A549 (cell line): ENCODE results near the gene AMIGO1. TPM values are rescaled to one million over a fixed set of nuclear protein-coding genes. Genes with fewer than 3 reads are reported as not detected.

Experiments
- ATAC-seq, 2 experiments: fragments of 200-7000 bp in 1 of 2; fragments of >200 bp in 1 of 2; cut with Nextera tagmentation in 1 of 2; cut with Tn5 transposase in 1 of 2; 3 replicates each; pipeline versions ENCODE4 v1.8.0 to v1.9.1; 2018 to 2020; ENCODE audit warnings: mild to moderate bottlenecking in 1 of 2, moderate library complexity in 1 of 2
- CTCF ChIA-PET: fragments of 300-600 bp; sonication (Branson Sonifier 250); formaldehyde crosslinking; extraction: SDS; loops from one replicate; lab custom pipeline; 2021; ENCODE audit warnings: antibody characterized with exemption, inconsistent platforms; lab: Yijun Ruan, JAX
- POLR2A ChIA-PET: fragments of 350-600 bp; formaldehyde crosslinking; extraction: SDS; loops from one replicate; lab custom pipeline; 2021; ENCODE audit warnings: antibody characterized with exemption, inconsistent platforms; lab: Yijun Ruan, JAX
- DNase-seq, 2 experiments: peaks; one replicate each; pipeline versions ENCODE4 v3.0.0 to v3.0.0-alpha.2; 2011 to 2016; ENCODE audit warnings: low read depth in 1 of 2, low spot score in 1 of 2
- FAIRE-seq: peaks from 2 replicates; lab custom pipeline; 2011; peaks lifted over from hg19 to GRCh38; lab: Jason Lieb, UNC
- H3K27ac ChIP-seq, 2 experiments: fragments of >200 bp; sonication (Bioruptor Twin); formaldehyde crosslinking; 3 replicates each; pipeline ENCODE4 v1.5.1; 2016 to 2017
- H3K4me1 ChIP-seq: fragments of >200 bp; sonication (Bioruptor Twin); formaldehyde crosslinking; 3 replicates; pipeline ENCODE4 v1.6.1; 2016
- H3K4me2 ChIP-seq: fragments of >200 bp; sonication (Bioruptor Twin); formaldehyde crosslinking; 3 replicates; pipeline ENCODE4 v1.6.1; 2016
- H3K4me3 ChIP-seq: fragments of >200 bp; sonication (Bioruptor Twin); formaldehyde crosslinking; 3 replicates; pipeline ENCODE4 v1.5.1; 2016
- H3K9me3 ChIP-seq: fragments of >200 bp; sonication (Bioruptor Twin); formaldehyde crosslinking; 3 replicates; pipeline ENCODE4 v1.6.1; 2016
- CBX2 ChIP-seq: fragments of 200-600 bp; sonication (generic); IDR thresholded peaks from 2 replicates; pipeline ENCODE4 v1.6.1; 2016; ENCODE audit warnings: low read depth, mild to moderate bottlenecking, borderline replicate concordance
- CBX8 ChIP-seq: fragments of 200-600 bp; sonication (generic); IDR thresholded peaks from 2 replicates; pipeline ENCODE4 v1.6.1; 2016
- EHF ChIP-seq: fragments of 250-450 bp; sonication (Bioruptor Pico); IDR thresholded peaks from 2 replicates; pipeline ENCODE4 v1.5.0; 2020; ENCODE audit warnings: mild to moderate bottlenecking
- FOSB ChIP-seq: fragments of 250-450 bp; sonication (Bioruptor Pico); IDR thresholded peaks from 2 replicates; pipeline ENCODE4 v1.5.0; 2020; ENCODE audit warnings: mild to moderate bottlenecking, moderate library complexity
- FOXS1 ChIP-seq: fragments of 250-450 bp; sonication (Bioruptor Pico); IDR thresholded peaks from 2 replicates; pipeline ENCODE4 v1.5.0; 2020; ENCODE audit warnings: mild to moderate bottlenecking, moderate library complexity
- HDAC2 ChIP-seq: fragments of 200-600 bp; sonication (generic); IDR thresholded peaks from 2 replicates; pipeline ENCODE4 v1.6.1; 2016
- HOXB5 ChIP-seq: fragments of 250-450 bp; sonication (Bioruptor Pico); IDR thresholded peaks from 2 replicates; pipeline ENCODE4 v1.5.0; 2020; ENCODE audit warnings: mild to moderate bottlenecking, moderate library complexity
- KDM5A ChIP-seq: fragments of 200-600 bp; sonication (generic); IDR thresholded peaks from 2 replicates; pipeline ENCODE4 v1.6.1; 2016; ENCODE audit warnings: antibody characterized with exemption, mild to moderate bottlenecking
- MYC ChIP-seq: IDR thresholded peaks from 2 replicates; pipeline ENCODE4 v1.6.1; 2012; ENCODE audit warnings: mild to moderate bottlenecking, inconsistent platforms, low read length, improper control_type of control experiment, borderline replicate concordance
- PBX3 ChIP-seq: IDR thresholded peaks from 2 replicates; pipeline ENCODE4 v1.6.1; 2012
- POLR2AphosphoS2 ChIP-seq: conservative IDR thresholded peaks from 2 replicates; pipeline ENCODE4 v1.6.1; 2012; ENCODE audit warnings: low read length, improper control_type of control experiment, inconsistent platforms
- RNF2 ChIP-seq: fragments of 200-600 bp; sonication (generic); IDR thresholded peaks from 2 replicates; pipeline ENCODE4 v1.6.1; 2016; ENCODE audit warnings: low read depth, mild to moderate bottlenecking, antibody characterized with exemption, moderate library complexity, borderline replicate concordance
- SREBF2 ChIP-seq: fragments of 450-650 bp; IDR thresholded peaks from 2 replicates; pipeline ENCODE4 v1.6.1; 2014; ENCODE audit warnings: mild to moderate bottlenecking, moderate library complexity
- TFCP2L1 ChIP-seq: fragments of 250-450 bp; sonication (Bioruptor Pico); IDR thresholded peaks from 2 replicates; pipeline ENCODE4 v1.5.0; 2021; ENCODE audit warnings: mild to moderate bottlenecking
- ZC3H11A ChIP-seq: fragments of 450-650 bp; IDR thresholded peaks from 2 replicates; pipeline ENCODE4 v1.6.1; 2014; ENCODE audit warnings: antibody characterized with exemption, mild to moderate bottlenecking
- WGBS: methylation state at CpG from one replicate; pipeline ENCODE4 v1.1.6; 2017; ENCODE audit errors: missing lambda C conversion rate; 5-methylcytosine and 5-hydroxymethylcytosine counted together
- polyA plus RNA-seq, 4 experiments: library from polyadenylated mRNA; depleted of rRNA in 3 of 4; stranded (reverse); fragments of >200 nt; fragmentation: RNase III in 1 of 4; extraction: RNeasy Plus Mini Kit Qiagen cat#74134 plus additional on column Dnase treatment in 1 of 4; gene quantifications; 2 replicates in 3 of 4; 3 replicates in 1 of 4; pipeline ENCODE4 v1.2.3, GENCODE V29; 2011 to 2017
- TF ChIP-seq, protein P1 (sequence below): IDR thresholded peaks from 2 replicates; pipeline ENCODE4 v1.6.1; 2012; ENCODE audit warnings: low read depth, borderline replicate concordance
- TF ChIP-seq, protein P2 (sequence below): IDR thresholded peaks from 2 replicates; pipeline ENCODE4 v1.6.1; 2012
- TF ChIP-seq, protein P3 (sequence below): fragments of 150-350 bp; IDR thresholded peaks from 2 replicates; pipeline ENCODE4 v1.6.1; 2014; ENCODE audit warnings: low read depth, mild to moderate bottlenecking, low read length
- TF ChIP-seq, protein P4 (sequence below): fragments of >200 bp; sonication (Bioruptor Twin); formaldehyde crosslinking; IDR thresholded peaks from 3 replicates; pipeline ENCODE4 v1.5.1; 2016

AMIGO1 gene
- polyA plus RNA-seq, 2 of the 4 experiments (the other 2 are of a cell fraction), result 0.43 to 1.2 TPM

DNA sequence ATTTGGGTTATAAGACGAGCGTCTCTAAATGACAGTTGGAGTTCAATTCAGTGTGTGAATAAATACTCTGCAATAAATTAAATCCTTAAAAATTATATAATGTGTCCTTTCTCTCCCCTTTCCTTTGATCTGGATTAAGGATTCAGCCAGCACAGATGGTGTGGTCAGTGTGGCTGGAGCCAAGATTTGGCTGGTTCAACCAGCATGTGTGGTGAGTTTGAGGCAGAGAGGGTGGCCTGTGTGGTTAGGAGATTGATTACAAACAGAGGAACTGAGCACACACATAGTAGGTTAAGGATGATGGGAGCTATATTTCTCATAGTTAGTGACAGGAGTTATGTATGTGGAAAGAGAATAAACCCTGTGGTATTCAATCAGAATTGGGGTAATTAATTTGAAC is 14.2 kb upstream of the AMIGO1 start:
- ChIA-PET POLR2A (no interaction called here), CTCF (interaction anchor here (1.5 to 21.4 kb wide), 3 partner anchors 9 to 32 kb away, joined by 3 to 749 read pairs (median 44); partner anchors contain the start of genes ATXN7L2 and CYB561D1)
- peaks cover 2% of the 10 kb centered on the region; the same call in 1 of the 3 replicates for H3K9me3 ChIP-seq
- H3K4me3 ChIP-seq, result no peak overlapping the region
- no peak overlapping the region for H3K4me2 ChIP-seq
- 72% methylated on average over 2 of the region's 2 CpGs for WGBS
- no peak for DNase-seq
- H3K4me1 ChIP-seq, result no peaks in the 10 kb centered on the region
- no peak for ATAC-seq
- TF ChIP-seq FOSB (CRISPR knock-in tag), result no peak
- TF ChIP-seq TFCP2L1 (CRISPR knock-in tag), result no peak
- no peak overlapping the region for H3K27ac ChIP-seq
- FAIRE-seq, result no peak

- WGBS, result 68% methylated on average over 7 of the region's 7 CpGs
- no peak for FAIRE-seq
- Histone ChIP-seq H3K4me3 (no peak overlapping the region), H3K9me3 (peaks cover 2% of the 10 kb centered on the region; the same call in 1 of the 3 replicates), H3K4me1 (no peaks in the 10 kb centered on the region), H3K4me2 (no peak overlapping the region), H3K27ac (no peak overlapping the region)
- TF ChIP-seq FOXS1 (CRISPR knock-in tag), result no peak
- TF ChIP-seq TFCP2L1 (CRISPR knock-in tag), result no peak
- no peak for TF ChIP-seq CBX2
- no peak for TF ChIP-seq ZC3H11A
- TF ChIP-seq, protein P1, sequence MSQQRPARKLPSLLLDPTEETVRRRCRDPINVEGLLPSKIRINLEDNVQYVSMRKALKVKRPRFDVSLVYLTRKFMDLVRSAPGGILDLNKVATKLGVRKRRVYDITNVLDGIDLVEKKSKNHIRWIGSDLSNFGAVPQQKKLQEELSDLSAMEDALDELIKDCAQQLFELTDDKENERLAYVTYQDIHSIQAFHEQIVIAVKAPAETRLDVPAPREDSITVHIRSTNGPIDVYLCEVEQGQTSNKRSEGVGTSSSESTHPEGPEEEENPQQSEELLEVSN, result no peak
- no peak for TF ChIP-seq PBX3
- TF ChIP-seq POLR2AphosphoS2, result no peak
- TF ChIP-seq, protein P2, sequence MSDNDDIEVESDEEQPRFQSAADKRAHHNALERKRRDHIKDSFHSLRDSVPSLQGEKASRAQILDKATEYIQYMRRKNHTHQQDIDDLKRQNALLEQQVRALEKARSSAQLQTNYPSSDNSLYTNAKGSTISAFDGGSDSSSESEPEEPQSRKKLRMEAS, result no peak
- no peak for TF ChIP-seq EHF (CRISPR knock-in tag)
- no peak for TF ChIP-seq RNF2
- no peak for TF ChIP-seq HDAC2
- TF ChIP-seq CBX8, result no peak
- TF ChIP-seq, protein P3, sequence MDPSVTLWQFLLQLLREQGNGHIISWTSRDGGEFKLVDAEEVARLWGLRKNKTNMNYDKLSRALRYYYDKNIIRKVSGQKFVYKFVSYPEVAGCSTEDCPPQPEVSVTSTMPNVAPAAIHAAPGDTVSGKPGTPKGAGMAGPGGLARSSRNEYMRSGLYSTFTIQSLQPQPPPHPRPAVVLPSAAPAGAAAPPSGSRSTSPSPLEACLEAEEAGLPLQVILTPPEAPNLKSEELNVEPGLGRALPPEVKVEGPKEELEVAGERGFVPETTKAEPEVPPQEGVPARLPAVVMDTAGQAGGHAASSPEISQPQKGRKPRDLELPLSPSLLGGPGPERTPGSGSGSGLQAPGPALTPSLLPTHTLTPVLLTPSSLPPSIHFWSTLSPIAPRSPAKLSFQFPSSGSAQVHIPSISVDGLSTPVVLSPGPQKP, result no peak
- TF ChIP-seq, protein P4, sequence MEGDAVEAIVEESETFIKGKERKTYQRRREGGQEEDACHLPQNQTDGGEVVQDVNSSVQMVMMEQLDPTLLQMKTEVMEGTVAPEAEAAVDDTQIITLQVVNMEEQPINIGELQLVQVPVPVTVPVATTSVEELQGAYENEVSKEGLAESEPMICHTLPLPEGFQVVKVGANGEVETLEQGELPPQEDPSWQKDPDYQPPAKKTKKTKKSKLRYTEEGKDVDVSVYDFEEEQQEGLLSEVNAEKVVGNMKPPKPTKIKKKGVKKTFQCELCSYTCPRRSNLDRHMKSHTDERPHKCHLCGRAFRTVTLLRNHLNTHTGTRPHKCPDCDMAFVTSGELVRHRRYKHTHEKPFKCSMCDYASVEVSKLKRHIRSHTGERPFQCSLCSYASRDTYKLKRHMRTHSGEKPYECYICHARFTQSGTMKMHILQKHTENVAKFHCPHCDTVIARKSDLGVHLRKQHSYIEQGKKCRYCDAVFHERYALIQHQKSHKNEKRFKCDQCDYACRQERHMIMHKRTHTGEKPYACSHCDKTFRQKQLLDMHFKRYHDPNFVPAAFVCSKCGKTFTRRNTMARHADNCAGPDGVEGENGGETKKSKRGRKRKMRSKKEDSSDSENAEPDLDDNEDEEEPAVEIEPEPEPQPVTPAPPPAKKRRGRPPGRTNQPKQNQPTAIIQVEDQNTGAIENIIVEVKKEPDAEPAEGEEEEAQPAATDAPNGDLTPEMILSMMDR, result no peak
- TF ChIP-seq SREBF2, result no peak
- no peak for TF ChIP-seq MYC
- TF ChIP-seq HOXB5, result no peak
- no peak for TF ChIP-seq KDM5A
- POLR2A ChIA-PET, result no interaction called here
- ATAC-seq, result no peak
- DNase-seq, result no peak
- CTCF ChIA-PET, result interaction anchor here (4.0 to 21.4 kb wide), 2 partner anchors 11 to 30 kb away, joined by 44 to 749 read pairs; partner anchors contain the start of genes ATXN7L2 and CYB561D1
Measured at GRCh38 chr1:109522026-109522425, 12.5 kb upstream of the AMIGO1 start.
